PFSK-1 (cell line): ENCODE data around the gene IL36A. TPM values are rescaled to one million over a fixed set of nuclear protein-coding genes. Genes with fewer than 3 reads are reported as not detected.

Experiments
- FOXP2 ChIP-seq: optimal IDR thresholded peaks from 2 replicates; pipeline ENCODE3; 2011; ENCODE audit warnings: borderline replicate concordance, control low read depth, inconsistent platforms; ENCODE audit not compliant: insufficient read depth; ENCODE audit errors: extremely low read length, extremely low read depth
- POLR2AphosphoS5 ChIP-seq: IDR thresholded peaks from 2 replicates; pipeline ENCODE4 v1.6.1; 2012; ENCODE audit warnings: low read depth, mild to moderate bottlenecking, control low read depth, low read length, moderate library complexity
- SIN3A ChIP-seq: IDR thresholded peaks from 2 replicates; pipeline ENCODE4 v1.6.1; 2012; ENCODE audit warnings: mild to moderate bottlenecking, low read length, moderate library complexity, borderline replicate concordance; ENCODE audit not compliant: insufficient read depth
- TAF1 ChIP-seq: IDR thresholded peaks from 2 replicates; pipeline ENCODE4 v1.6.1; 2012; ENCODE audit warnings: low read length, control low read depth, borderline replicate concordance; ENCODE audit not compliant: insufficient read depth
- polyA plus RNA-seq: library from polyadenylated mRNA; unstranded; fragments of >200 nt; gene quantifications from one replicate; pipeline ENCODE4 v1.2.1, GENCODE V29; 2012; ENCODE audit warnings: low read depth, missing spikeins; ENCODE audit not compliant: insufficient read length
- TF ChIP-seq, protein P1 (sequence below), 2 experiments: IDR thresholded peaks; 2 replicates each; pipeline versions ENCODE4 v1.6.1 to v1.8.0; 2011 to 2012; ENCODE audit warnings: low read depth in 2 of 2, low read length in 2 of 2, control low read depth in 1 of 2, inconsistent platforms in 1 of 2, mild to moderate bottlenecking in 1 of 2, moderate library complexity in 1 of 2; ENCODE audit not compliant: insufficient read depth in 1 of 2

IL36A gene, protein sequence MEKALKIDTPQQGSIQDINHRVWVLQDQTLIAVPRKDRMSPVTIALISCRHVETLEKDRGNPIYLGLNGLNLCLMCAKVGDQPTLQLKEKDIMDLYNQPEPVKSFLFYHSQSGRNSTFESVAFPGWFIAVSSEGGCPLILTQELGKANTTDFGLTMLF
- polyA plus RNA-seq = not detected

GRCh38 chr2:113005030-113005509 is at the start of gene IL36A:
Gene IL36A (plus strand): TSS chr2:113005459. CDS start chr2:113005872, 413 bp downstream.
- no peak for TF ChIP-seq TAF1
- TF ChIP-seq, protein P1, sequence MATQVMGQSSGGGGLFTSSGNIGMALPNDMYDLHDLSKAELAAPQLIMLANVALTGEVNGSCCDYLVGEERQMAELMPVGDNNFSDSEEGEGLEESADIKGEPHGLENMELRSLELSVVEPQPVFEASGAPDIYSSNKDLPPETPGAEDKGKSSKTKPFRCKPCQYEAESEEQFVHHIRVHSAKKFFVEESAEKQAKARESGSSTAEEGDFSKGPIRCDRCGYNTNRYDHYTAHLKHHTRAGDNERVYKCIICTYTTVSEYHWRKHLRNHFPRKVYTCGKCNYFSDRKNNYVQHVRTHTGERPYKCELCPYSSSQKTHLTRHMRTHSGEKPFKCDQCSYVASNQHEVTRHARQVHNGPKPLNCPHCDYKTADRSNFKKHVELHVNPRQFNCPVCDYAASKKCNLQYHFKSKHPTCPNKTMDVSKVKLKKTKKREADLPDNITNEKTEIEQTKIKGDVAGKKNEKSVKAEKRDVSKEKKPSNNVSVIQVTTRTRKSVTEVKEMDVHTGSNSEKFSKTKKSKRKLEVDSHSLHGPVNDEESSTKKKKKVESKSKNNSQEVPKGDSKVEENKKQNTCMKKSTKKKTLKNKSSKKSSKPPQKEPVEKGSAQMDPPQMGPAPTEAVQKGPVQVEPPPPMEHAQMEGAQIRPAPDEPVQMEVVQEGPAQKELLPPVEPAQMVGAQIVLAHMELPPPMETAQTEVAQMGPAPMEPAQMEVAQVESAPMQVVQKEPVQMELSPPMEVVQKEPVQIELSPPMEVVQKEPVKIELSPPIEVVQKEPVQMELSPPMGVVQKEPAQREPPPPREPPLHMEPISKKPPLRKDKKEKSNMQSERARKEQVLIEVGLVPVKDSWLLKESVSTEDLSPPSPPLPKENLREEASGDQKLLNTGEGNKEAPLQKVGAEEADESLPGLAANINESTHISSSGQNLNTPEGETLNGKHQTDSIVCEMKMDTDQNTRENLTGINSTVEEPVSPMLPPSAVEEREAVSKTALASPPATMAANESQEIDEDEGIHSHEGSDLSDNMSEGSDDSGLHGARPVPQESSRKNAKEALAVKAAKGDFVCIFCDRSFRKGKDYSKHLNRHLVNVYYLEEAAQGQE (IDR thresholded peaks at IDR 0.05; ENCODE audit: insufficient read depth in 1 of 2, low read depth in 2 of 2, low read length in 2 of 2) = no peak
- TF ChIP-seq FOXP2 = no peak
- no peak for TF ChIP-seq POLR2AphosphoS5

DNA sequence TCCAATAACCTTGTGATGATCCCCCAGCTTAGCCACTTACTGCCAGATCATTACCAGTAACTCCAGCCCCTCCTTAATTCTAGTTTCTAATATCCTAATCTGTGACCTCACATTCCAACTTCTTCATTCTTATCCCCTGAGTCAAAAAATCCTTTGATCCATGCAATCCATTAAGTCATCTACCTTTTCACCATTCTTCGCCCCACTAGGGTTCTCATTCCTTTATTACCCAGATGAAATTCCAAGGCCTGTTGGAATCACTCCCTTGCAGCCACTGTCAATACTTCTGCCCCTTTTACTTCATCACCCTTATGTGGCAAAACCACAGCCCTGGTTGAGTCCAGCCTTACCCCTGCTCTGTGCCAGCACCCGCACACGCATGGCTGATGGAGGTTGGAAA is 47.7 kb upstream of the IL36A start:
- TF ChIP-seq SIN3A (no peak), FOXP2 (no peak), POLR2AphosphoS5 (no peak), TAF1 (no peak)
- TF ChIP-seq, protein P1 (IDR thresholded peaks at IDR 0.05; ENCODE audit: insufficient read depth in 1 of 2, low read depth in 2 of 2, low read length in 2 of 2) = no peak

GRCh38 chr2:112958428-112959108 is 46.7 kb upstream of the IL36A start:
- no peak for TF ChIP-seq TAF1
- TF ChIP-seq FOXP2 = no peak
- TF ChIP-seq, protein P1 (IDR thresholded peaks at IDR 0.05; ENCODE audit: insufficient read depth in 1 of 2, low read depth in 2 of 2, low read length in 2 of 2) = no peak
- no peak for TF ChIP-seq POLR2AphosphoS5
- TF ChIP-seq SIN3A = no peak

GRCh38 chr2:112959109-112959812 is 46.0 kb upstream of the IL36A start:
- TF ChIP-seq TAF1 (no peak), POLR2AphosphoS5 (no peak), FOXP2 (no peak), SIN3A (no peak)
- TF ChIP-seq, protein P1 (IDR thresholded peaks at IDR 0.05; ENCODE audit: insufficient read depth in 1 of 2, low read depth in 2 of 2, low read length in 2 of 2) = no peak
